ENCODE results near the gene ITGAE. TPM values are rescaled to one million over a fixed set of nuclear protein-coding genes. Genes with fewer than 3 reads are reported as not detected.

ITGAE gene
- total RNA-seq, 2 donors from 2014 or later: 36.7 to 48.0 TPM

DNA sequence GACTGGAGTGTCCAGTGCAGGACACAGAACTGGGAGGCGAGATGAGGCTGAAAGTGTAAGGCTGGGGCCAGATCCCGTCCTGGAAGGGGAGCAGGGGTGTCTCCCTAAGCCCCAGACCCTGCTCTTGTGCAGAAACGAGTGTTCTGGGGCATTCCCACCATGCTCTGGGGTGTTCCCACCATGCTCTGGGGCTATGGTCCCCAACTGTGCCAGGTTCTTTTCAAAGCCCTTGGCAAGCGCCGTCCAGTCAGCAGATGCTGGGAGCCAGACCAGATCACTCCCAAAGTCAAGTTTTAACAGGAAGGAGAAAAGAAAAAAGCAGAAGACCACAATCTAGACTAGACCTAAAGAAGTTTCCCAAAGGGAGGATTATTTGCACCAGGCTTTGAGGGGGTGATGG lies 135.2 kb downstream of the ITGAE start:
- H3K36me3 Mint-ChIP-seq: peaks cover 7% of the 10 kb centered on the region in 2 donors
- H3K9me3 Mint-ChIP-seq: no peaks in the 10 kb centered on the region
- H3K27ac Mint-ChIP-seq: peak overlapping the region in 1 of 2 donors; percentile 26
- DNase-seq (ENCODE audit: low spot score in 2 of 2): no peak
- ATAC-seq: no peak

Other genes with a start within 250 kb of the ITGAE start
- gene TRPV3, start 243.4 kb downstream of the ITGAE start, total RNA-seq: 1 to 10 TPM; 1.0 to 1.9 TPM
- gene TRPV1, start 191.8 kb downstream of the ITGAE start, total RNA-seq: 1 to 10 TPM; 1.7 to 4.7 TPM
- gene SHPK, start 164.9 kb downstream of the ITGAE start, total RNA-seq: 10 to 100 TPM in 1 of 2 donors, 1 to 10 TPM in 1; 8.5 to 13.6 TPM
- 1 to 10 TPM; 4.9 to 8.7 TPM for gene CTNS, start 164.4 kb downstream of the ITGAE start, total RNA-seq
- gene TAX1BP3, start 132.6 kb downstream of the ITGAE start, total RNA-seq: 10 to 100 TPM; 17.2 to 24.7 TPM
- gene EMC6, start 132.4 kb downstream of the ITGAE start, total RNA-seq: 10 to 100 TPM; 41.6 to 49.8 TPM
- gene P2RX5, start 105.0 kb downstream of the ITGAE start, total RNA-seq: 100 to 1,000 TPM in 1 of 2 donors, 10 to 100 TPM in 1; 82.9 to 120 TPM
- gene HASPIN, start 77.3 kb downstream of the ITGAE start, total RNA-seq: 10 to 100 TPM; 24.0 to 26.6 TPM
- 10 to 100 TPM; 35.4 to 44.4 TPM for gene NCBP3, start 45.1 kb upstream of the ITGAE start, total RNA-seq
- gene CAMKK1, start 91.9 kb upstream of the ITGAE start, total RNA-seq: 1 to 10 TPM; 3.8 to 6.9 TPM
- 1 to 10 TPM in 1 of 2 donors, under 1 TPM in 1; 0.14 to 1.5 TPM for gene P2RX1, start 115.3 kb upstream of the ITGAE start, total RNA-seq
- gene ATP2A3, start 163.2 kb upstream of the ITGAE start, total RNA-seq: 100 to 1,000 TPM in 1 of 2 donors, 10 to 100 TPM in 1; 83.0 to 110 TPM